ENCODE measurements around the gene SMCO2.

SMCO2 gene

DNA sequence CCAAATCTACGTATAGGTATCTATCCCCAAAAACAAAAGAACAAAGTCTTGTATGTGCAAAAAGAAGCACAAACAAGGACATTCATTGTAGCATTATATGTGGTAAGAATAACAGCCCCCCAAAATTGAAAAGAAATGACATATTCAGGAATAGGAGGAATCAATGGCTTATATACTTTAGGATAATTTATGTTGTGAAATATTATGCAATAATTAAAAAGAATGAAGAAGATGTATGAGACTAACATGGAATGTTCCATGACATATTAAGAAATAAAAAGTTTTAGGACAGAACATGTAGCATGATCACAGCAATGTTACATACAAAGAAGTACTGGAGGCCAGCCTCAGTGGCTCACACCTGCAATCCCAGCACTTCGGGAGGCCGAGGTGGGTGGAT is 9.1 kb downstream of the SMCO2 start:
- DNase-seq = no peak

DNA sequence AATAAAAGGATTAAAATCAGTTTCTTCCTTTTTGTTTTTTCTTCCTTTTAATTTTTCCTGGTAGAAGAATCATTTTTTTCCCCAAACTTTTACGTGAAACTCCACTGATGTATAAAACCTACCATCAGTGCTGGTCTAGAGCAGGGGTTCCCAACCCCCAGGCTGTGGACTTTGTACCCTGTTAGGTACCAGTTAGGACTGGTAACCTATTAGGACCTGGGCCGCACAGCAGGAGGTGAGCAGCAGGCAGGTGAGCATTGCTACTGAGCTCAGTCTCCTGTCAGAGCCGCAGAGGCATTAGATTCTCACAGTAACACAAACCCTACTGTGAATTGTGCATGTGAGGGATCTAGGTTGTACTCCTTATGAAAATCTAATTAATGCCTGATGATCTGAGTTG is 10.1 kb downstream of the SMCO2 start:
- no peak for DNase-seq

DNA sequence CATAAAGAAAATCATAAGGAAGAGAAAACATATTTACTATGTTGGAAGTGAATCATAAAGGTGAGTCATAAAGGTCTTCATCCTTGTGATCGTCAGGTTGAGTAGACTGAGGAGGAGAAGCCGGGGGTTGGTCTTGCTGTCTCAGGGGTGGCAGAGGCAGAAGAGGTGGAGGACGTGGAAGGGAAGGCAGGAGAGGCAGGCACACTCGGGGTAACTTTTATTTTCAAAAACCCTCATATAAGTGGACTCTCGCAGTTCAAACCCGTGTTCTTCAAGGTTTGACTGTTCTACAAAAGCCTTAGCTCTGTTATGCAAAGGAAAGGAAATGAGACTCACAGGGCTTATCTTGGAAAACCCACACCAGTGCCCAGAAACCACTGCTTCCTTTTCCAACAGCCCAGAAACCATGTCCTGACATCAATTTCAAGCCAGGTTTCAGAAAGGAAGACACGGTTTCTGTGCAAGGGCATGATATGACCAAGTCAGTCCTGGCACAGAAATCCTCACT is 14.0 kb downstream of the SMCO2 start:
- no peak for DNase-seq

DNA sequence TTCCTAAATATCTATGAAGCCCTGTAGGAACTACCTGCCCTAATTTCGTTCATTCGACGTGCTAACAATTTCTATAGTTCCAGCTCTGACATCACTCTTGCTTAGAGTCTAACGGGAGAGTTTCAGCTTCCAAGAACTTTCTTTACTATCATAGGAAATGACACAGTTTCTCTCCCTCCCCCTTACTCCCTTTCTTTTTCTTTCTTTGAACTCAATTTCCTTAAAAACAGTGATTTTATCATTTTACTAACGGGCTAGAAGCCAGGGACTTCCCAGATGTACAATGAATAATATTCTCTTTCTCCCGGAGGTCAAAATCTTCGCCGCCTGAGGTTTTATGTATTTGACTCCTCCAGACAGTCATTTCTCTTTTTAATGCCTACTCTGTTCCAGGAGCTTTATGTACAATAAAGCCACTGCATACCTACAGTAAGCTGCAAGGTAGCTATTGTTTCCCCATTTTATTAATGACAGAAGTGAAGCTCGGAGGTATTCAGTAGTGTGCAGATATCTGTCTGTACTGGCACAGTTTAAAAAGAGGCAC is 15.7 kb downstream of the SMCO2 start:
- no peak for DNase-seq

DNA sequence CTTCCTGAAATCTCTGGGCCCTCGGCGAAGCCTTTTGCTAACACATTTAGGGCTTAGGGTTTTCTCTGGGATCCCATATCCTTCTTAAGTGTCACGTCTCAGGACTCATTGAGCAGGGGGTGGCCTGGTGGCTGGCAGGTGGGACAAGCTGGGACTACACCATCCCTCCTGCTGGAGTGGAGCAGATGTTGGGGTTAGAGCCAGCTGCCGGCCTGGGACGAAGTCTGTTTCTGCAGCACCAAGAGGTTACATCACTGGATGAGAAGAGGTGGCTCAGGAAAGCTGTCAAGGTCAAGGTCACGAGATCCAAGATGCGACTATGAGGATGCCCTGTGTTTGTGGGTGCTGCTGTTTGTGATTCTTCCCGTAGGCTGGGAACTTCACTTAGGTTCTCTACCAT is 16.3 kb downstream of the SMCO2 start:
- no peak for DNase-seq

DNA sequence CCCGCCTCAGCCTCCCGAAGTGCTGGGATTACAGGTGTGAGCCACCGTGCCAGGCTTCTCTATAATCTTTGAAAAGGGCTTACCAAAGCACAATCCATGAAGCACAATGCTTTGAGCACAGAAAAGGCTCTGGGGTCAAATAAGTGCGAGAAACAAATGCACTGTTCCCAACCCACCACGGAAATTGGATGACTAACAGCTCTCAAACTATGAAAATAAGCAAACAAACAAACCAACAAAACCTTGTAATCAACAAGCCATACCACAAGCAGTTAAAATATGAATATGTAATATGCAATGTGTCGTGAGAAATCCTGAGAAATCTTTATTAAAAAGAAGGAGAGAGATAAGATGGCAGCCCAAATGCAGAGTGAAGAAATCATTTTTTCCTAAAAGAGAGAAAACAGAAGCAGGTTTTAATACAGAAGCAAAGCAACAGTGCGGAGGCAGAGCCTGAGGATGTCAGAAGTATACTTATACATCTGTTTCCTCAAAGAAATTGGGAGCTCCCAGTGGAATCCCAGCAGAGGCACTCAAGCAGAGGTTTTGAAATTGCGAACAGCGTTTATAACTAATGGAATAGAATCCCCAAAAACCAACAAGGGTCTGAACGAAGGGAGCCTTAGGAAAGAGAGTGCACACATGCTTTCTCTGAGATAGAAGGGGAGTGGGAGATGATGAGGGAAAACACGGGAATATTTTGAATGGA is 17.1 kb downstream of the SMCO2 start:
- no peak for DNase-seq

DNA sequence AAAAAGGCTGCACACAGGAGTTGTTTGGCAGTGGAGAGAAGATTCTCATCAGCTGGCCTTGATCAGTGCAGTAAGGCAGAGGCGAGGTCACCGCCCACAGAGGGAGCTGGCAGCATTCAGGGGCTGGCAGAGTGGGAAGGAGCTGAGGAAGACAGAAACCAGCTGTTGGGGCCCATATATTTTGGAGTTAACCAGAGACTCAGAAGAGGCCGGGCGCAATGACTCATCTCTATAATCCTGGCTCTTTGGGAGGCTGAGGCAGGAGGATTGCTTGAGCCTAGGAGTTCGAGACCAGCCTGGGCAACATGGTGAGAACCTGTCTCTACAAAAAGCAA is 17.7 kb downstream of the SMCO2 start:
- no peak for DNase-seq

DNA sequence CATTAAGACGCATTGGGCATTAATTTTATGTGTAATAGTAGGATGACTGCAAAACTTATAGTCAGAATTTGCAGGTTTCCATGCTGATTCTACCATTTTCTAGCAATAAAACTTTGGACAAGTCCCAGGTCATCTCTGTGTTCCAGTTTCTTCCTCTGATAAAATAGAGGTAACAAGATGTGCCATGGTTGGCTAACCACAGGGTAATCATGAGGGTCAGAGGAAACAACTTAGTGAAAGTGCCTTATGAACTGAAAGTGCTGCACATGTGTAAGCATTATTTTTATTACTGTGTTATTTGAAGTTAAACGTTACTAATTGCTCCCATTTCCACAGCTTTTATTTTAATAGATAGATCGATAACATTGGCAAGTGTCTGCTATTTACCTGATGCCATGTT is 21.1 kb downstream of the SMCO2 start:
- no peak for DNase-seq

DNA sequence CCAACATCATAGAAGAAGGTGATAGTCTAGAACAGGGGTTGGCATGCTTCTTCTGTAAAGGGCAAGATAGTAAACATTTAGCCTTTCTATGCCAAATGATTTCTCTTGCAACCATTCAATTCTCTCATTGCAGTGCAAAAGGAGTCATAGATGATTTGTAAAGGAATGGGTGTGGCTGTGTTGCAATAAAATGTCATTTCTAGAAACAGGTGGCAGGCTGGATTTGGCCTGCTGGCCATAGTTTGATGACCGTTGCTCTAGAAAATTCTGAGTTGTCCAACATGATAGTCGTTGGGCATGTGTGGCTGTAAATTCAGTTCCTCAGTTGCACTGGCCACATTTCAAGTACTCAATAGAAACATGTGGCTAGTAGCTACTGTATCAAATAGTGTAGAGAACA is 21.7 kb downstream of the SMCO2 start:
- no peak for DNase-seq

DNA sequence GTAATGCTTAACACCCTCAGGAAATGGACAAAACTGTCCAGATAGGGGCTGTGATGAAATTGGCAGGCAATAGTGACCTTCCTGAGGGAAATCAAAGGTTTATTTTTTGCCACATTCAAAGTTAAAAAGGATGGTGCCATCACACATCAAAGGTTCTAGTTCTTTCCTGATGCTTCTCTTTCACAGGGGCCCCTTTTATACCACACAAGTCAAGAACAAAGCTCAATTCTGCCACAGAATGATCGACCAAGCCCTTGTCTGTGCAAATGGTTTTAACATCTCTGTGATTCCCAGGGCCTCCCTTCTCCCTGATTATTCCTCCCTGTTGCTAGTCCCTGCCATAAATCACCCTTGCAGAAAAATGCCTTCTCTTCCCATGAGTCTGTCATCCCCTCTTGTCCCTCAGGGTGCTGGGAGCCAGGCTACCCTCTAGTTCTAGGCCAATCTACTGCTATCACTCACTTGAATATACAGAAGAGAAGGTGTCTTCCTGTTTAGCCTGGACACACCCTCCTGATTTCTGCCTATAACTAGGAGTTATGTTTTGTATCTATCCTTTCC is 22.7 kb downstream of the SMCO2 start:
- no peak for DNase-seq

DNA sequence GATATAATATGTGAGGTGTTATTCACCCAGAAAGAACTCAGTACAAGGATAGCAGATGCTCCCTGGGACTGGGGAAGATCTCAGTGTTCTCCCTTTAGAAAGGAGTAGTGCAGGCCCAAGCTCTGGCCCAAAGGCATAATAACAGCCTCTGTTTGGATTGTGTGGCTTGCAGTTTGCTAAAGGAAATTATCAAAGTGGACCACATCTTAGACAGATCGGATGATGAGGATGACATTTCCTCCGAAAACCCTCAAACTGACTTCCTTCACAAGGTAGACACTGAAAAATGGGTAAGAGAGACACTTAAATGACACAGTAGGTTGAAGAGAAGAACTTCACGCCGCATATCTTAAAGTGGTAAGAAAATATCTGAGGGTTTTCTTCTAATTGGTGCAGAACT is 26.1 kb downstream of the SMCO2 start:
- no peak for DNase-seq

DNA sequence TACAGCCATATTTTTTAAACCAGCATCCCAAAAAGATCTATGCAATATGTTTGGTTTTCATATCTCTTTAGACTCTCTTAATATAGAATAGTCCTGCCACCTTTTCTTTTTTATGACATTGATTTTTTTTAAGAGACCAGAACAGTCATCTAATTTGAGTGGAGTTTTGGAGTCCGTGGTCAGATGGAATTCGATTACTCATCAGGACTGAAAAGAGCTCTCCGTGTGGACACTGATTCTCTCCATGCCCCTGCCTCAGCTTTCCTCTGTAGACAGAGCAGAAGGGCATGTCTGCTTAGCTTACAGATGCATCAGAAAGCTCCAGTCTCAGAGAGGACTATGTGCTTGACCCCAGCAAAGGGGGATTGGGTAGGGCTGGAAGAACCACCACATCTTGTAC is 27.8 kb downstream of the SMCO2 start:
- DNase-seq = no peak

DNA sequence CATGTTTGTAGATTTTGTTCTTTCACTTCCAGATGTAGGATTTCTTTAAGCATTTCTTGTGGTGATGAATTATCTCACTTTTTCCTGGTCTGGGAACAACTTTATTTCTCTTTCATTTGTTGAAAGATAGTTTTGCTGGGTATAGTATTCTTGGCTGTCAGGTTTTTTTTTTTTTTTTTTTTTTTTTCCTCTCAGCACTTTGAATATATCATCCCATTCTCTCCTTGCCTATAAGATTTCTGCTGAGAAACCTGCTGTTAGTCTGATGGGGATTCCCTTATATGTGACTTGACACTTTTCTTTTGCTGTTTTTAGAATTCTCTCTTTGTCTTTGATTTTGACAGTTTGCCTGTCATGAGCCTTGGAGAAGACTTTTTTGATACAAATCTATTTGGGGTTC is 30.5 kb downstream of the SMCO2 start:
- no peak for DNase-seq

DNA sequence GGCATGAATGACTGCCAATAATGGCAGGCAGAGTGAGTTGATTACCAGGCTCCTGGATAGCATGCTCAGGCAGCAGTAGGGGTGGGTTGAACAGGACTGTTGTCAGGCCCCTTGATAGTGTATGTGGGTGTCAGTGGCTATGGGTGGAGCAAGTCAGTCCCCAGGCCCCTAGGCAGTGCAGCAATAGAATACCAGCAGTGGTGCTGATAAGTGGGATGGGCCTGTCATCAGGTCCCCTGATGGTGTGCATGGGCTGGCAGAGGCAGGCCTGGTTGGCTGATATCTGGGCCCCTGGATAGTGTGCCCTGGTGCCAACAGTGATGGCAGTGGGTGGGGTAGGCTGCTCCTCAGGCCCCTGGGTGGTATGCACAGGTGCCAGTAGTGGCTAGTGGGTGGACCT is 32.4 kb downstream of the SMCO2 start:
- DNase-seq = no peak

DNA sequence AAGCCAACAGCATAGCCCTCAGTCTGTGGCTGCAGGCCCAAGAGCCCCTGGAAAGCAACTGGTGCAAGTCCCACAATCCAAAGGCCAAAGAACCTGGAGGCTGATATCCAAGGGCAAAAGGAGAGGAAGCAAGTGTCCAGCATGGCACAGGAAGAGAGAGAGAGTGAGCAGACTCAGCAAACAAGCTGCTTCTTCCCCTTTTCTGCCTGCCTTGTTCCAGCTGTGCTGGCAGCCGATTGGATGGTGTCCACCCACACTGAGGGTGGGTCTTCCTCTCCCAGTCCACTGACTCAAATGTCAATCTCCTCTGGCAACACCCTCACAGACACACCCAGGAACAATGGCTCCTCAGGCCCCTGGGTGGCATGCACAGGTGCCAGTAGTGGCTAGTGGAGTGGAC is 33.5 kb downstream of the SMCO2 start:
- no peak for DNase-seq

DNA sequence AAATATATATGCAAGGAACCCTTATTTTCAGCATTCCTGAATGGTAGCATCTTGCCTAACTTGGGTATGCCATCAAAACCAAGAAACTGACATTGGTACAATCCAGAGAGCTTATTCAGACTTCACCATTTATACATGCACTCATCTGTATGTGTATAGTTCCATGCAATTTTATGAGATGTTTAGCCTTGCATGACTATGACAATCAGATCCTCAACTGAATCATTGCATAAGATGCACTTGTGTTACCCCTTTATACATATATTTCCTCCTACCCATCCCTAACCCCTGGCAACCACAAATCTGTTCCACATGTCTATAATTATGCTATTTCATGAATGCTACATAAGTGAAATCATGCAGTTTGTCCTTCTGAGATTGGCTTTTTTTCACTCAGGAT is 40.4 kb downstream of the SMCO2 start:
- no peak for DNase-seq

DNA sequence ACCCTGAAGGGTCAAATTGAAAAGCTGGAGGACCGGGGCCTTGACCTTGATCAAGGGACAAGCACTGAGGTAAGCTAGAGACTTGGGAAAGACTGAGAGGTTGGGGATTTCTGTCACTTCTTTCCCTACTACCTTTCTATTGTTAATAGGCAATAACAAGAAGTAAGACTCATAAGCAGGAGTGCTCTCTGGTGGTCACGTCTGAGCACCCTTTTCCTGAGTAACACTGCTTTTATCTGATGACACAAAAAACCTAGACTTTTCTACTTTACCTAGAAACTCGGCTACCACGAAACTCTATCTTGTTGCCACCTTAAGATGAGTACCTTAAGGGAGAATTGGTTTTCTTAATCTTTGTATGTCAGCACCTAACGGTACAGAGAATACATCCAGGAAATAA is 41.9 kb downstream of the SMCO2 start:
- DNase-seq = no peak

DNA sequence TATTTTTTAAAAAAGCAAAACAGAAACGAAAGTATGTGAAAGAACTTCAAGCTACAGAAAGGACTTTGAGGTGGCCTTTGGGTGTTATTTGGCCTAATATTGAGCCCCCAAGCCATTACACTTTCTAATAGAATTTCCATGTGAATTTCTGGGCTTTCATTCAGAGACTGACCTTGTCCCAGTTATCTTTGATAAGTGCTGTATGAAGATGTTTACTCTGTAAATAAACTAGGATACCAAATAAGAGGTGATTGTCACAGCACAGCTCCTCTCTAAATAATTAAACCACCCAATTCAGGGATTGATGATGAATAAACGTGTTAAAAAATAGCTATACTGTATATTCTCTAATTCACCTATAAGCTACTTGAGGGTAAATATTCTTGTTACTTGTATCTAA is 44.7 kb downstream of the SMCO2 start:
- DNase-seq = no peak

DNA sequence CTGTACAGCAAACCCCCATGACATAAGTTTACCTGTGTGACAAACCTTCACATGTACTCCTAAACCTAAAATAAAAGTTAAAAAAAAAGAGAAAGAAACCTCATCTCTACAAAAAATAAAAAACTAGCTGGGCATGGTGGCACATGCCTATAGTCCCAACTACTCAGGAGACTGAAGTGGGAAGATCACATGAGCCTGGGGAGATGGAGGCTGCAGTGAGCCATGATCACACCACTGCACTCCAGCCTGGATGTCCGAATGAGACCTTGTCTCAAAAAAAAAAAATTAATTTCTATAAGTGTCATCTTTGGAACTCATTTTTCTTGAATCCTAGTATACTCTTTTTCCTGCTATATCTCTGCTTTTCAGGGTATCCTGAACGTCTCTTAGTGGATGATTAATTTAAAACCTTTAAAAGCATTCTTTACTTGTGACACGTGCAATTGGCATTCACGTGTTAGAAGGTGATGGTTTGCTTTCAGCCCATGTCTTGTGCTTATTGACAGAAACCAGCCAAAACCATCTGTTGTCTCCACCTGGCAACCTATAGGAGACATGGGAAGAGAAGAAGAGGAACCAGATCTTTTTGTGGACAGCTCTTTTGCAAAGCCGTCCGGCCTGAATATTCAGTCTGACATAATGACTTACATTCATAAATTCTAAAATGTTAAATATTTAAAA is 46.9 kb downstream of the SMCO2 start:
- no peak for DNase-seq

DNA sequence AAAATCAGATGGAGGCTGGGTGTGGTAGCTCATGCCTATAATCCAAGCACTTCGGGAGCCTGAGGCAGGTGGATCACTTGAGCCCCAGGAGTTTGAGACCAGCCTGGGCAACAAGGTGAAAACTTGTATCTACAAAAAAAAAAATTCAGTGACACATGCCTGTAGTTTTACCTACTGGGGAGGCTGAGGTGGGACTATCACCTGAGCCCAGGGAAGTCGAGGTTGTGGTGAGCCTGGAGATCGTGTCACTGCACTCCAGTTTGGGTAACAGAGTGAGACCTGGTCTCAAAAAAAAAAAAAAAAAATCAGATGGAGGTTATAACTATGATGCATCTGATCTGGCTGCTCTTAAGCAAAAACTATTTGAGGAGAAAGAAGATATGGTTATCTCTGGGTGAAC is 50.9 kb downstream of the SMCO2 start:
- no peak for DNase-seq

DNA sequence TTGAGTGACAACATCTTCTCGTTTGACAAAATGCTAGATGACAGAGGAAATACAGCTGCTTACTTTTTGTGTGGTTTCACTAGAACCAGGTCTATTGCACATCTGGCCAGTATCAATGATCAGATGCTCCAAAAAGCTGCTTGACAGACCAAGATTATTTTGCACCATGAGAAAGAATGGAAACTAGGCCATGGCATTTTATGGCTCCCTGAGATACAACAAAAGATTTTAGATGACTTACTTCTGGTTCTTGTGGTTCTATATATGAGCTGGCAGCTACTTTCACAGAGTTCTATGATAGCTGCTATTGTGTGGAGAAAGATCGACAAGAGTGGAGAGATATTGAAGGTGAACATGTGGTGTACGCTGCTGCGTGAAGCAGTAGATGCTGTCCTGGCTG is 51.6 kb downstream of the SMCO2 start:
- DNase-seq = no peak

DNA sequence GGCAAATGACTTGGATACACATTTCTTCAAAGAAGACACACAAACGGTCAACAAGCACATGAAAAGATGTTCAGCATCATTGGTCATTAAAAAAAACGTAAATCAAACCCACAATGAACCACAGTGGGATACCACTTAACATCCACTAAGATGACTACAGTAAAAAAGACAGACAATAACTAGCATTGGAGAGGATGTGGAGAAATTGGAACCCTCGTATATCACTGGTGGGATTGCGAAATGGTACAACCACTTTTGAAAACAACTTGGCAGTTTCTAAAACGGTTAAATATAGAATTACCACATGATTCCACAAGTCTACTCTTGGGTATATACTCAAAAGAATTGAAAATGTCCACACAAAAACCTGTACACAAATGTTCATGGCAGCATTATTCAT is 52.2 kb downstream of the SMCO2 start:
- DNase-seq = no peak

DNA sequence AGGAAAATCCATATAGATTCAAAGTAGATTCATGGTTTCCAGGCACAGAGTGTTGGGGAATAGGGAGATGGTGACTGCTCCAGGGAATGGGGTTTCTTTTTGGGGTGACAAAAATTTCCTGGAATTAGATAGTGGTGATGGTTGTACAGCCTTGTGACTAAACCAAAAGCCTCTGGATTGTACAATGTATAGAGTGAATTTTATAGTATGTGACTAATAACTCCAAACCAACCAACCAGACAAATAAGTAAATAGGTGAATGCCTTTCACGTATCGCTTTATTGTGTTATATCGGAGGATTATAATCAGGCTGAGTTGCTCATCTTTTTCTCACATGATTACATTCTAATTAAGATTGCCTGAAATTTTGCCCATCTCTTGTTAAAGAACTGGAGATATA is 52.8 kb downstream of the SMCO2 start:
- no peak for DNase-seq

DNA sequence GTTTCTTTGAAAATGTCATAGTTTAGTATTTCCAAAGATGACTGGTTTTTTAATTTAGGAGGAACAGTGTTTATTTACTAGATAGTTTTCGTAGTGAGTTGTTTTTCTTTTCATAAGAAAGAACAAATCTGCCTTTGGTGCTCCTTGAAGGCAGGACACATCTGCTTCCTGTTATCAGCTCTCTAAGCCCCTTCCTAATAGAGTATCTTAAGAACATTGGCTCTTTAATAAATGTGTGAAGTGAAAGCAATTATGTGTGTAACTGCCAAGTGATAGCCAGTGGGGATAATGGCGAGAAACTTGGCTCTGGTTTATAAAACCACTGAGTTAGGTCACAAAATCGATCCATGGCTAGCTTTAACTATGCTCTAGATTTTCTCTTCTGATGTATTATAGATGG is 54.0 kb downstream of the SMCO2 start:
- no peak for DNase-seq

Measured in right kidney (tissue), 1 donor.